Measurements from ENCODE around the gene TRMO.

The TRMO gene

GRCh38 chr9:97858393-97858713 lies 63.9 kb downstream of the TRMO start:
- DNase-seq: no peak

GRCh38 chr9:97857606-97858392 lies 64.5 kb downstream of the TRMO start:
- no peak for DNase-seq

- DNase-seq: no peak
Measured at GRCh38 chr9:97856857-97857605, 65.3 kb downstream of the TRMO start.

- no peak for DNase-seq
Measured at GRCh38 chr9:97855899-97856298, 66.4 kb downstream of the TRMO start.

GRCh38 chr9:97855486-97855875 lies 66.8 kb downstream of the TRMO start:
- no peak for DNase-seq

- no peak for DNase-seq
Measured at GRCh38 chr9:97854696-97855485, 67.4 kb downstream of the TRMO start.

Measured in stimulated activated CD4-positive, alpha-beta T cell treated with anti-CD3 and anti-CD28 coated beads, Interleukin-1b, Interleukin-23, amount 100 ng/mL, for 48 hours (primary cell).